ENCODE results near the gene ALK. TPM values are rescaled to one million over a fixed set of nuclear protein-coding genes. Genes with fewer than 3 reads are reported as not detected.

Gene ALK
- total RNA-seq, 1 experiment from 2014 or later = not detected

- no peak overlapping the region for H3T11ph ChIP-seq (ENCODE audit: low read length)
- H2AK5ac ChIP-seq (ENCODE audit: insufficient read length, low read length) = no peak overlapping the region
- WGBS (ENCODE audit: extremely low coverage, insufficient read length, low lambda C conversion rate) = no CpG with 5 or more reads among the region's 6 CpGs
- H3K4ac ChIP-seq (ENCODE audit: low read depth, low read length) = no peak overlapping the region
- H2AFZ ChIP-seq (ENCODE audit: low read length) = no peak overlapping the region
- H3K9ac ChIP-seq (ENCODE audit: extremely low read depth, insufficient read length, low read length) = no peak overlapping the region
- DNase-seq = no peak
- H4K20me1 ChIP-seq (ENCODE audit: control insufficient read depth, insufficient read depth, insufficient read length) = no peaks in the 10 kb centered on the region
- no peaks in the 10 kb centered on the region for H3K27me3 ChIP-seq (ENCODE audit: insufficient read depth, low read length)
- no peak overlapping the region for H4K8ac ChIP-seq (replicated peaks; ENCODE audit: insufficient read length, low read depth, low read length)
- H3K27ac ChIP-seq (ENCODE audit: insufficient read length, low read depth, low read length) = no peak overlapping the region
- H3K27ac Mint-ChIP-seq = no peak overlapping the region
- no peaks in the 10 kb centered on the region for H3K9me3 Mint-ChIP-seq
- H3K4me1 Mint-ChIP-seq = no peaks in the 10 kb centered on the region
- H3K4me1 ChIP-seq (ENCODE audit: insufficient read depth, low read length) = no peaks in the 10 kb centered on the region
- H4K91ac ChIP-seq (ENCODE audit: insufficient read length, low read depth, low read length) = no peak overlapping the region
- no peak overlapping the region for H2BK15ac ChIP-seq (ENCODE audit: low read depth, low read length)
- no peak overlapping the region for H2BK12ac ChIP-seq (ENCODE audit: insufficient read length, low read depth, low read length)
- no peaks in the 10 kb centered on the region for H3K27me3 Mint-ChIP-seq (ENCODE audit: low read depth)
- no peak overlapping the region for H2BK5ac ChIP-seq (ENCODE audit: insufficient read length, low read length)
- H2BK120ac ChIP-seq (ENCODE audit: low read depth, low read length, poor library complexity, severe bottlenecking) = no peak overlapping the region
- H3K4me3 Mint-ChIP-seq = no peak overlapping the region
- H3K79me2 ChIP-seq (ENCODE audit: insufficient read depth, low read length) = no peaks in the 10 kb centered on the region
- no peak overlapping the region for H3K14ac ChIP-seq (ENCODE audit: insufficient read depth, low read length)
- no peaks in the 10 kb centered on the region for H3K23me2 ChIP-seq (ENCODE audit: insufficient read length, low read depth, low read length, poor library complexity, severe bottlenecking)
- H3K56ac ChIP-seq (ENCODE audit: insufficient read length, low read depth, low read length) = no peak overlapping the region
- no peak overlapping the region for H2BK20ac ChIP-seq (ENCODE audit: low read depth, low read length, poor library complexity, severe bottlenecking)
- H3K18ac ChIP-seq (ENCODE audit: insufficient read length, low read depth, low read length) = no peak overlapping the region
- no peak overlapping the region for H3K4me2 ChIP-seq (ENCODE audit: insufficient read depth, insufficient read length, low read length)
- no peak for TF ChIP-seq CTCF (conservative IDR thresholded peaks at IDR 0.05)
- H3K9me3 ChIP-seq (ENCODE audit: control insufficient read depth, low read depth, low read length) = no peaks in the 10 kb centered on the region
- no peaks in the 10 kb centered on the region for H3K36me3 Mint-ChIP-seq (ENCODE audit: insufficient read depth in 1 of 3, low read depth in 3 of 3)
- H3K79me1 ChIP-seq (ENCODE audit: insufficient read depth, low read depth, low read length, poor library complexity, severe bottlenecking) = no peaks in the 10 kb centered on the region
- H3K23ac ChIP-seq (ENCODE audit: insufficient read length, low read depth, low read length) = no peak overlapping the region
- no peak overlapping the region for H4K5ac ChIP-seq (ENCODE audit: insufficient read length, low read depth, low read length)
Measured at GRCh38 chr2:29455200-29455860, 466.1 kb downstream of the ALK start.
